Astrocyte of the spinal cord (primary cell): ENCODE measurements around the gene SLC25A25.
"Not testable (repeated sequence)": the region's sequence is repeated elsewhere in the genome, so short reads cannot be mapped to it uniquely, and the experiment has no call there.

Experiments used
- DNase-seq: peaks from one replicate; pipeline ENCODE4 v3.0.0; 2011; ENCODE audit warnings: low read depth, low spot score
- H3K4me3 ChIP-seq: 2 replicates; pipeline ENCODE4 v1.5.1; 2011; ENCODE audit warnings: low read depth, mild to moderate bottlenecking, low read length, moderate library complexity
- in situ Hi-C: cut with HindIII; loops from 2 replicates; pipeline ENCODE4 v1.10.0; 2017; ENCODE audit warnings: low sequenced_read_pairs
- TF ChIP-seq, protein P1 (sequence below): IDR thresholded peaks from 2 replicates; pipeline ENCODE4 v1.5.1; 2012; ENCODE audit warnings: low read depth, mild to moderate bottlenecking, low read length, inconsistent platforms

Gene SLC25A25

GRCh38 chr9:128129976-128130590, 62.1 kb downstream of the SLC25A25 start:
- TF ChIP-seq, protein P1, sequence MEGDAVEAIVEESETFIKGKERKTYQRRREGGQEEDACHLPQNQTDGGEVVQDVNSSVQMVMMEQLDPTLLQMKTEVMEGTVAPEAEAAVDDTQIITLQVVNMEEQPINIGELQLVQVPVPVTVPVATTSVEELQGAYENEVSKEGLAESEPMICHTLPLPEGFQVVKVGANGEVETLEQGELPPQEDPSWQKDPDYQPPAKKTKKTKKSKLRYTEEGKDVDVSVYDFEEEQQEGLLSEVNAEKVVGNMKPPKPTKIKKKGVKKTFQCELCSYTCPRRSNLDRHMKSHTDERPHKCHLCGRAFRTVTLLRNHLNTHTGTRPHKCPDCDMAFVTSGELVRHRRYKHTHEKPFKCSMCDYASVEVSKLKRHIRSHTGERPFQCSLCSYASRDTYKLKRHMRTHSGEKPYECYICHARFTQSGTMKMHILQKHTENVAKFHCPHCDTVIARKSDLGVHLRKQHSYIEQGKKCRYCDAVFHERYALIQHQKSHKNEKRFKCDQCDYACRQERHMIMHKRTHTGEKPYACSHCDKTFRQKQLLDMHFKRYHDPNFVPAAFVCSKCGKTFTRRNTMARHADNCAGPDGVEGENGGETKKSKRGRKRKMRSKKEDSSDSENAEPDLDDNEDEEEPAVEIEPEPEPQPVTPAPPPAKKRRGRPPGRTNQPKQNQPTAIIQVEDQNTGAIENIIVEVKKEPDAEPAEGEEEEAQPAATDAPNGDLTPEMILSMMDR: peak; percentile 18
- in situ Hi-C loops, H3K4me3 ChIP-seq, DNase-seq: not testable (repeated sequence)

DNA sequence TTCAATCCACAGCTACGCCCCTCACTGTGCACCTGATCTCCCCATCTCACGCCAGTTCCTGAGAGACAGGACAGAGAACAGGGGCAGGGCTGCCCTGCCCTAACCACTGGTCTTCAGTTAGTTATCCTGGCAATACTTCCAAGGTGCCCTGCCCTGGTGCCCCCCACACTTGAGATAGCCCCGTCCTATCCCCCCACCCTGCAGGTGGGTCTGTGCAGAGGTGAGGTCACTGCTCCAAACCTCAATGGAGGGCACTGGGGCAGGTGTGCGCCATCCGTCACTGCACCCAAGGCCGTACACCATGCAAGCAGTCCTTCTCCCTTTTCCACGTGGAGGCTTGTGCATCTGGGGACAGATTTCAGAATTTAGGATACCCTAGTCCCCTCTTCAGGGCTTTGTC, 62.6 kb downstream of the SLC25A25 start:
- in situ Hi-C loops, H3K4me3 ChIP-seq, DNase-seq: not testable (repeated sequence)

DNA sequence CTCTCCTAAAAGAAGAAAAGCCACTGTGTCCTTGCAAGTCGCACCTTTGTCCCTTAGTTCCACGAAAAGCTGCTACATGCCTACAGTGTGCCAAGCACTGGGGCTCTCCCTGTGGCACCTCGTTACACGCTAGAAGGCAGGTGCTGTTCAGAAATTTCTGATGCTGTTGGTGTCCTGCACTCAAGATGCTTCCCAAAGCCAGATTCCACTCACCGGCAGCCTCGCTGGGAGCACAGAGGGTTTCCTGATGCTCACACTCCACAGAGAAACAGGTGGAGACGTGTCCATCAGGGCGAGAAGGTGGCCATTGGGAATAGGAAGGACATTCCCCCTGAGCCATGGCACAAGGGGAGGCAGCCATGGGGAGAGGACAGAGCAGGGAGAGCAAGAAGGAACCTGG, 63.3 kb downstream of the SLC25A25 start:
- DNase-seq, in situ Hi-C loops, H3K4me3 ChIP-seq: not testable (repeated sequence)

DNA sequence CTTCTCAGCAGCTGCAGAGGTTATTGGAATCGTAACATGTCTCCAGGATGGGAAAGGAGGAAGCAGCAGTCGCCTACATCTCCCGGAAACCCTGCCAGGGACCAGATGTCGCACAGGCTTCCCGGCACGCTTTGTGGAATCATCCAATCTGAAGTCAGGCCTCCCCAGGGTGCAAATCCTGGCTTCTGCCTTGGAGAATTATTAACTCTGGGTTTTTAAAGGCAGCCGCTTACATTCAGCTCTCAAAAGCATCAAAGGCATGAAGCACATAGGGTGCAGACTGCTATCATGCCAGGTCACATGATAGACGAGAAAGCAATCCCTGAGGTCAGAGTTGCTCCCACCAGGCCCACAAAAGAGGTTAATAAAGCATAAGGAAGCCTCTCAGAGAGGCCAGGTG, 64.1 kb downstream of the SLC25A25 start:
- DNase-seq, in situ Hi-C loops, H3K4me3 ChIP-seq: not testable (repeated sequence)

- DNase-seq, in situ Hi-C loops, H3K4me3 ChIP-seq: not testable (repeated sequence)
Observed at GRCh38 chr9:128135561-128135960, 67.5 kb downstream of the SLC25A25 start.

DNA sequence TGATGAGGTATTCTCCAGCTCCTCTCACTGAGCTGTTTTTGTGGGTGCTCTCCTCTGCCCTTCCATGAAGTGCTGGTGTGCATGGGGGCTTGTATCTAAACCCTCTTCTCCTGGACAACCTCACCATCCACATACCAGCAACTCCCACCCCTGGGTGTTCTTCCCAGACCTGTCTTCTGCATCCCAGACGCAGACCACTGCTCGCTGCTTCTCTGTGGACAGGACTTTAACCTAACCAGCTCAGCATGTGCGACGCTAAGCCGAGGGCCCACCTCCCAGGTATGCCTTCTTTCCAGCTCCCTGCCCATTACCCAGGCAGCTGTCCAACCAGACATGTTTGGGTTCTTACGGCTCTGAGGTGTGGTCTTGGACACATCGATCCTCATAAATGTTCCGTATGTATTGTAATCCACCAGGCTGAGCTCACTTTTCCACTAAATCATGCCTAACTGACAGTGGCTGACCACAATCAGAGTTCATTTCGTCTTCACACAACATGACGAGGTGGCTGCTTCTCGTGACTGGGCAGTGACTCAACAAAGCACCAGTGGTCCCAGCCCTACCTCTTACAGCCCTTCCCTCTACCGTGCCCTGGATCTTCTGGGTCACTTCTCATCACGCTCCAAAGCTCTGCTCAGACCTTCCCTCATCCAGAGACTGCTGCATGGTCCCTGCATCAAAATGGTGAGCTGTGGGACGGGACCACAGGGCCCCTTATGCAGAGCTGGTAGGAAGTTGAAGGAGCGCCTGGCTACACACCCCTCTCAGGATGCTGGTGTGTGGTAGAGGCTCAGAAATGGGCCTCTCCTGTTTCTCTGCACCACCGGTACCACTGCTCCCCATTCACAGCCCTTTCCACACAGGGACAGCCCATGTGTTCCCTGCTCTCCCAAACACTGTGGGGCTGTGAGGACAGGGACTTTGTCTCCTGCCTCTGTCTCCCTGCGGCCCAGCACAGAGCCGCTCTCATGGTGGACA, 69.1 kb downstream of the SLC25A25 start:
- in situ Hi-C loops: no loop called here
- no peak overlapping the region for H3K4me3 ChIP-seq
- DNase-seq: peak; percentile 74
- TF ChIP-seq, protein P1: no peak

- in situ Hi-C loops: no loop called here
- TF ChIP-seq, protein P1: no peak
- DNase-seq: no peak
- no peak overlapping the region for H3K4me3 ChIP-seq
Observed at GRCh38 chr9:128138001-128138400, 70.0 kb downstream of the SLC25A25 start.

- in situ Hi-C loops: no loop called here
- no peak overlapping the region for H3K4me3 ChIP-seq
- no peak for DNase-seq
- TF ChIP-seq, protein P1: no peak
Observed at GRCh38 chr9:128139621-128140020, 71.6 kb downstream of the SLC25A25 start.
